K562 (cell line): Measurements from ENCODE around the gene ARHGEF1. TPM values are rescaled to one million over a fixed set of nuclear protein-coding genes. Genes with fewer than 3 reads are reported as not detected.

ENCODE experiments used
- DMBX1 ChIP-seq: fragments of 250-450 bp; sonication (Bioruptor Pico); IDR thresholded peaks from 2 replicates; pipeline ENCODE4 v1.8.0; 2022; ENCODE audit warnings: inconsistent platforms, mild to moderate bottlenecking, moderate library complexity, borderline replicate concordance
- ELK1 ChIP-seq: sonication (generic); formaldehyde crosslinking; IDR thresholded peaks from 2 replicates; pipeline ENCODE4 v1.8.1; 2022; ENCODE audit warnings: missing genetic modification reagents
- EWSR1 ChIP-seq: fragments of 450-650 bp; IDR thresholded peaks from 2 replicates; pipeline ENCODE4 v1.6.1; 2018; ENCODE audit warnings: borderline replicate concordance, mild to moderate bottlenecking, low read depth, moderate library complexity; ENCODE audit not compliant: partially characterized antibody
- FOXA3 ChIP-seq, 2 experiments: fragments of 450-650 bp in 1 of 2; sonication (generic) in 1 of 2; formaldehyde crosslinking; IDR thresholded peaks in 1 of 2; conservative IDR thresholded peaks in 1 of 2; 2 replicates each; pipeline versions ENCODE4 v1.4.0 to v1.8.0; 2020 to 2022; ENCODE audit warnings: mild to moderate bottlenecking in 2 of 2, missing genetic modification reagents in 1 of 2
- FOXJ3 ChIP-seq: sonication (generic); formaldehyde crosslinking; IDR thresholded peaks from 2 replicates; pipeline ENCODE4 v1.4.0; 2020; ENCODE audit warnings: mild to moderate bottlenecking, missing genetic modification reagents
- NR3C1 ChIP-seq: sonication (generic); formaldehyde crosslinking; IDR thresholded peaks from 2 replicates; pipeline ENCODE4 v1.8.1; 2022; ENCODE audit warnings: missing genetic modification reagents
- REST ChIP-seq, 2 experiments: fragments of 450-650 bp; formaldehyde crosslinking in 1 of 2; IDR thresholded peaks; 2 replicates each; pipeline versions ENCODE4 v1.4.0 to v1.6.1; 2014 to 2020; ENCODE audit warnings: mild to moderate bottlenecking in 2 of 2, borderline replicate concordance in 1 of 2, low read depth in 1 of 2
- TAF7 ChIP-seq: fragments of 450-650 bp; IDR thresholded peaks from 2 replicates; pipeline ENCODE4 v1.6.1; 2016; ENCODE audit warnings: missing genetic modification characterization, missing compliant biosample characterization
- THAP7 ChIP-seq: fragments of 250-450 bp; sonication (Bioruptor Pico); IDR thresholded peaks from 2 replicates; pipeline ENCODE4 v1.5.0; 2021
- ZNF263 ChIP-seq: sonication (generic); formaldehyde crosslinking; IDR thresholded peaks from 2 replicates; pipeline ENCODE4 v1.8.0; 2022; ENCODE audit warnings: mild to moderate bottlenecking, missing genetic modification reagents, borderline replicate concordance
- polyA plus RNA-seq, 8 experiments: library from polyadenylated mRNA; depleted of rRNA in 4 of 8; stranded (reverse) in 5 of 8; unstranded in 3 of 8; fragments of >200 nt; fragmentation: Nextera tagmentation in 2 of 8; fragmentation: Illumina TruSeq in 1 of 8; extraction: Ambion mirVana in 2 of 8; extraction: Trizol in 1 of 8; gene quantifications; 2 replicates each; pipeline versions ENCODE4 v1.2.1 to v1.2.3, GENCODE V29; 2011 to 2014; ENCODE audit warnings: inconsistent platforms in 1 of 8, missing spikeins in 1 of 8
- total RNA-seq, 7 experiments: library from RNA; depleted of rRNA in 6 of 7; stranded (reverse); fragments of >200 nt in 6 of 7; fragmentation: Illumina TruSeq in 2 of 7; extraction: Trizol in 2 of 7; gene quantifications; 2 replicates each; pipeline versions ENCODE4 v1.2.1 to v1.2.3, GENCODE V29; 2011 to 2021; ENCODE audit warnings: low replicate concordance in 1 of 7
- TF ChIP-seq, protein P1 (sequence below): sonication (generic); formaldehyde crosslinking; IDR thresholded peaks from 2 replicates; pipeline ENCODE4 v1.9.0; 2022; ENCODE audit warnings: mild to moderate bottlenecking, missing genetic modification reagents
- TF ChIP-seq, protein P2 (sequence below), 3 experiments: IDR thresholded peaks in 2 of 3; conservative IDR thresholded peaks in 1 of 3; 2 replicates each; pipeline ENCODE4 v1.5.1; 2011 to 2012; ENCODE audit warnings: low read length in 3 of 3, mild to moderate bottlenecking in 3 of 3, control low read depth in 2 of 3, improper control_type of control experiment in 1 of 3, inconsistent platforms in 1 of 3, low read depth in 1 of 3, mixed read lengths in 1 of 3, moderate library complexity in 1 of 3; ENCODE audit not compliant: insufficient read depth in 2 of 3

The ARHGEF1 gene
- total and polyA plus RNA-seq, 9 of the 15 experiments (the other 6 are each of a cell fraction or from before 2014, with no cell fraction given): 1.9 to 149 (median 29.8) TPM

GRCh38 chr19:41872775-41873647 lies 10.0 kb upstream of the ARHGEF1 start (continued):
- TF ChIP-seq, protein P1, sequence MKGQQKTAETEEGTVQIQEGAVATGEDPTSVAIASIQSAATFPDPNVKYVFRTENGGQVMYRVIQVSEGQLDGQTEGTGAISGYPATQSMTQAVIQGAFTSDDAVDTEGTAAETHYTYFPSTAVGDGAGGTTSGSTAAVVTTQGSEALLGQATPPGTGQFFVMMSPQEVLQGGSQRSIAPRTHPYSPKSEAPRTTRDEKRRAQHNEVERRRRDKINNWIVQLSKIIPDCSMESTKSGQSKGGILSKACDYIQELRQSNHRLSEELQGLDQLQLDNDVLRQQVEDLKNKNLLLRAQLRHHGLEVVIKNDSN (CRISPR knock-in tag): no peak
- TF ChIP-seq EWSR1 (no peak), TAF7 (tag) (no peak), FOXA3 (CRISPR knock-in tag; conservative IDR thresholded peaks at IDR 0.05 in 1 of 2, IDR thresholded peaks at IDR 0.05 in 1 of 2) (no peak), DMBX1 (CRISPR knock-in tag) (no peak), FOXJ3 (no peak), ZNF263 (CRISPR knock-in tag) (peak; percentile 35; the same call in 1 of the 2 replicates), ELK1 (CRISPR knock-in tag) (no peak), REST (IDR thresholded peaks at IDR 0.05; ENCODE audit: borderline replicate concordance) (peak; percentile 86), REST (CRISPR knock-in tag; IDR thresholded peaks at IDR 0.05; ENCODE audit: low read depth) (no peak), NR3C1 (CRISPR knock-in tag) (no peak), THAP7 (CRISPR knock-in tag) (no peak)
- TF ChIP-seq, protein P2, sequence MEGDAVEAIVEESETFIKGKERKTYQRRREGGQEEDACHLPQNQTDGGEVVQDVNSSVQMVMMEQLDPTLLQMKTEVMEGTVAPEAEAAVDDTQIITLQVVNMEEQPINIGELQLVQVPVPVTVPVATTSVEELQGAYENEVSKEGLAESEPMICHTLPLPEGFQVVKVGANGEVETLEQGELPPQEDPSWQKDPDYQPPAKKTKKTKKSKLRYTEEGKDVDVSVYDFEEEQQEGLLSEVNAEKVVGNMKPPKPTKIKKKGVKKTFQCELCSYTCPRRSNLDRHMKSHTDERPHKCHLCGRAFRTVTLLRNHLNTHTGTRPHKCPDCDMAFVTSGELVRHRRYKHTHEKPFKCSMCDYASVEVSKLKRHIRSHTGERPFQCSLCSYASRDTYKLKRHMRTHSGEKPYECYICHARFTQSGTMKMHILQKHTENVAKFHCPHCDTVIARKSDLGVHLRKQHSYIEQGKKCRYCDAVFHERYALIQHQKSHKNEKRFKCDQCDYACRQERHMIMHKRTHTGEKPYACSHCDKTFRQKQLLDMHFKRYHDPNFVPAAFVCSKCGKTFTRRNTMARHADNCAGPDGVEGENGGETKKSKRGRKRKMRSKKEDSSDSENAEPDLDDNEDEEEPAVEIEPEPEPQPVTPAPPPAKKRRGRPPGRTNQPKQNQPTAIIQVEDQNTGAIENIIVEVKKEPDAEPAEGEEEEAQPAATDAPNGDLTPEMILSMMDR (IDR thresholded peaks at IDR 0.05 in 2 of 3, conservative IDR thresholded peaks at IDR 0.05 in 1 of 3; ENCODE audit: insufficient read depth in 2 of 3, low read depth in 1 of 3, low read length in 3 of 3): peak; percentile 89 to 93 (median 91)
